ENCODE results near the gene ACSF3.

ACSF3 gene

GRCh38 chr16:89112377-89113151 is 18.9 kb downstream of the ACSF3 start:
- no peak for DNase-seq (ENCODE audit: low spot score)

- no peak for DNase-seq (ENCODE audit: low spot score)
Measured at GRCh38 chr16:89113152-89113547, 19.5 kb downstream of the ACSF3 start.

GRCh38 chr16:89113661-89114060 is 20.0 kb downstream of the ACSF3 start:
- no peak for DNase-seq (ENCODE audit: low spot score)

- DNase-seq (ENCODE audit: low spot score), result no peak
Measured at GRCh38 chr16:89114159-89114981, 20.7 kb downstream of the ACSF3 start.

- DNase-seq (ENCODE audit: low spot score), result no peak
Measured at GRCh38 chr16:89115216-89115861, 21.7 kb downstream of the ACSF3 start.

- DNase-seq (ENCODE audit: low spot score), result no peak
Measured at GRCh38 chr16:89116341-89117226, 22.9 kb downstream of the ACSF3 start.

- DNase-seq (ENCODE audit: low spot score), result no peak
Measured at GRCh38 chr16:89117227-89117974, 23.7 kb downstream of the ACSF3 start.

GRCh38 chr16:89117975-89118289 is 24.3 kb downstream of the ACSF3 start:
- no peak for DNase-seq (ENCODE audit: low spot score)

- DNase-seq (ENCODE audit: low spot score), result no peak
Measured at GRCh38 chr16:89118361-89119165, 24.9 kb downstream of the ACSF3 start.

- DNase-seq (ENCODE audit: low spot score), result no peak
Measured at GRCh38 chr16:89119166-89119621, 25.5 kb downstream of the ACSF3 start.

GRCh38 chr16:89119661-89120141 is 26.0 kb downstream of the ACSF3 start:
- no peak for DNase-seq (ENCODE audit: low spot score)

- no peak for DNase-seq (ENCODE audit: low spot score)
Measured at GRCh38 chr16:89120281-89120680, 26.6 kb downstream of the ACSF3 start.

- no peak for DNase-seq (ENCODE audit: low spot score)
Measured at GRCh38 chr16:89120921-89121351, 27.3 kb downstream of the ACSF3 start.

GRCh38 chr16:89121691-89122321 is 28.2 kb downstream of the ACSF3 start:
- no peak for DNase-seq (ENCODE audit: low spot score)

- DNase-seq (ENCODE audit: low spot score), result no peak
Measured at GRCh38 chr16:89122322-89122851, 28.7 kb downstream of the ACSF3 start.

- DNase-seq (ENCODE audit: low spot score), result no peak
Measured at GRCh38 chr16:89123001-89123830, 29.6 kb downstream of the ACSF3 start.

- DNase-seq (ENCODE audit: low spot score), result no peak
Measured at GRCh38 chr16:89123831-89124100, 30.1 kb downstream of the ACSF3 start.

- DNase-seq (ENCODE audit: low spot score), result no peak
Measured at GRCh38 chr16:89129378-89129777, 35.7 kb downstream of the ACSF3 start.

- no peak for DNase-seq (ENCODE audit: low spot score)
Measured at GRCh38 chr16:89130448-89130847, 36.8 kb downstream of the ACSF3 start.

Data from COLO829 (cell line).